Epithelial cell of esophagus (primary cell): ENCODE results near the gene PRMT9.

Experiments
- DNase-seq: peaks from one replicate; pipeline ENCODE4 v3.0.0; 2010; ENCODE audit warnings: low read depth
- H3K4me3 ChIP-seq: 2 replicates; pipeline ENCODE4 v1.5.1; 2011; ENCODE audit warnings: mild to moderate bottlenecking, low read length, control low read depth
- TF ChIP-seq, protein P1 (sequence below): IDR thresholded peaks from 2 replicates; pipeline ENCODE4 v1.5.1; 2011; ENCODE audit warnings: low read depth, mild to moderate bottlenecking, low read length, control low read depth, inconsistent platforms; ENCODE audit not compliant: insufficient read depth; ENCODE audit errors: missing control alignments

Gene PRMT9

DNA sequence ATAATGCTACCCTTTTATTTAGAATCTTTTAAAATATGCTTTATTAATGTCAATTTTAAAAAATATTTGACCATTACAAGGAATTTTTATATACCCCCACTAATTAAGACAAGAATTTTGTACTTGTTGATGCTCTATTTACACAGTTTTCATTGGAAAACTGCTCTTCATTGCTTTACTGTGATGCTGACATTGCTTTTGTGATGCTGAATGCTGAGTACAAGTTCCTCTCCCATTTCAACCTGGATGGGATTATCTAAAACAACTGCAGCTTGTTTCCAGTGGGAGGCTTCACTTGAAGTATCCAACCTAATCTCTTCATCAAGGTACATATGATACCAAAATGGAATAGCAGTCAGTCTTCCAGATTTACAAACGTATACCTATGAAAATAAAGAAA is 45.6 kb downstream of the PRMT9 start:
- DNase-seq = no peak
- TF ChIP-seq, protein P1, sequence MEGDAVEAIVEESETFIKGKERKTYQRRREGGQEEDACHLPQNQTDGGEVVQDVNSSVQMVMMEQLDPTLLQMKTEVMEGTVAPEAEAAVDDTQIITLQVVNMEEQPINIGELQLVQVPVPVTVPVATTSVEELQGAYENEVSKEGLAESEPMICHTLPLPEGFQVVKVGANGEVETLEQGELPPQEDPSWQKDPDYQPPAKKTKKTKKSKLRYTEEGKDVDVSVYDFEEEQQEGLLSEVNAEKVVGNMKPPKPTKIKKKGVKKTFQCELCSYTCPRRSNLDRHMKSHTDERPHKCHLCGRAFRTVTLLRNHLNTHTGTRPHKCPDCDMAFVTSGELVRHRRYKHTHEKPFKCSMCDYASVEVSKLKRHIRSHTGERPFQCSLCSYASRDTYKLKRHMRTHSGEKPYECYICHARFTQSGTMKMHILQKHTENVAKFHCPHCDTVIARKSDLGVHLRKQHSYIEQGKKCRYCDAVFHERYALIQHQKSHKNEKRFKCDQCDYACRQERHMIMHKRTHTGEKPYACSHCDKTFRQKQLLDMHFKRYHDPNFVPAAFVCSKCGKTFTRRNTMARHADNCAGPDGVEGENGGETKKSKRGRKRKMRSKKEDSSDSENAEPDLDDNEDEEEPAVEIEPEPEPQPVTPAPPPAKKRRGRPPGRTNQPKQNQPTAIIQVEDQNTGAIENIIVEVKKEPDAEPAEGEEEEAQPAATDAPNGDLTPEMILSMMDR = no peak

DNA sequence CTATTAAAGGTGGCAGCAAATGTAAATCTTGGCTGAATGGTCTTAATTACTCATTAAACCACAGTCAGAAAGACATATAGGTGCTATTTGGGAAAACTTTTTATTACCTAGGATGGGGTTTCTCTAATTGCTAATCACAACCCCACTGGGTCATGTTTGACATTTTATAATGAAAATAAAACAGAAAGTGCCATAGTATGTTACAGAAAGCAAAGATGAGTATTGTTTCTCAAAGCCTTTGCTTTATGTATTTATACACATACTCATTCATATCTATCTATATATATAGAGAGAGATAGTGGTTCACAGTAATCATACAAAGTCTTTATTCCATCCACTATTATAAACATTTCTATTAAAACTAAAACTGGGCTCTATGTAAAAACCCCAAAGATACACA is 48.6 kb downstream of the PRMT9 start:
- no peak overlapping the region for H3K4me3 ChIP-seq
- TF ChIP-seq, protein P1 = no peak
- DNase-seq = no peak

More for the DNA sequence above, 45.6 kb downstream of the PRMT9 start:
- no peak overlapping the region for H3K4me3 ChIP-seq

DNA sequence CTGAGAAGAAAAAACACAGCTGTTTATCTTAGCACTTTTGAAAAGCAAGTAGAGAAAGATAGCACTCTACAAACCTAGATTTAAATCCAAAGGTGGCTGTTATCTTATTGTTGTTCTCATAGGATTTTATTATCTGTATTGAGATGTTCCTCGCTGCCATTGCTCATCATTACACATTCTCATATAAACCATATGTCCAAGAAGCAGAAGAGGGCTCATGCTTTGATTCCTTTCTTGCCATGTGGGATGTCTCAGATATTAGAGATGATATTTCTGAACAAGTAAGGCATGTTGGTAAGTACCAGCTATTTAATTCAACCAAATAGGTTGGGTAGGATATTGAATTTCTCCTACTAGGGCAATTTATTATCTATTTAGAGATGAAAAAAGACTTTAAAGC is 50.3 kb downstream of the PRMT9 start:
- H3K4me3 ChIP-seq = no peak overlapping the region
- TF ChIP-seq, protein P1 = no peak
- no peak for DNase-seq

DNA sequence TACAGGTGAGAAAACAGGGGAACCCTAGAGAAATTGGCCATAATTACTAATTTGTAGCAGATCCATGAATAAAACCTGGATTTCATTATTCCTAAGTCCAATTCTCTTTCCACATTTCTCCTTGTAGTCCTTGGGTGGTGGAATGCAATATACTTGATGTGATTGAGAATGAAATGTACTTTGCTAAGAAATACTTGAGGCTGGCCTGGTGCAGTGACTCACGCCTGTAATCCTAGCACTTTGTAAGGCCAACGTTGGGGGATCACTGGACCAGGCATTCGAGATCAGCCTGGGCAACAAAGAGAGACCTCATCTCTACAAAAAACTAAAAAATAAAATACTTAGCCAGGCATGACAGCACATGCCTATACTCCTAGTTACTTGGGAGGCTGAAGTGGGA is 50.9 kb downstream of the PRMT9 start:
- TF ChIP-seq, protein P1 = no peak
- H3K4me3 ChIP-seq = no peak overlapping the region
- no peak for DNase-seq

DNA sequence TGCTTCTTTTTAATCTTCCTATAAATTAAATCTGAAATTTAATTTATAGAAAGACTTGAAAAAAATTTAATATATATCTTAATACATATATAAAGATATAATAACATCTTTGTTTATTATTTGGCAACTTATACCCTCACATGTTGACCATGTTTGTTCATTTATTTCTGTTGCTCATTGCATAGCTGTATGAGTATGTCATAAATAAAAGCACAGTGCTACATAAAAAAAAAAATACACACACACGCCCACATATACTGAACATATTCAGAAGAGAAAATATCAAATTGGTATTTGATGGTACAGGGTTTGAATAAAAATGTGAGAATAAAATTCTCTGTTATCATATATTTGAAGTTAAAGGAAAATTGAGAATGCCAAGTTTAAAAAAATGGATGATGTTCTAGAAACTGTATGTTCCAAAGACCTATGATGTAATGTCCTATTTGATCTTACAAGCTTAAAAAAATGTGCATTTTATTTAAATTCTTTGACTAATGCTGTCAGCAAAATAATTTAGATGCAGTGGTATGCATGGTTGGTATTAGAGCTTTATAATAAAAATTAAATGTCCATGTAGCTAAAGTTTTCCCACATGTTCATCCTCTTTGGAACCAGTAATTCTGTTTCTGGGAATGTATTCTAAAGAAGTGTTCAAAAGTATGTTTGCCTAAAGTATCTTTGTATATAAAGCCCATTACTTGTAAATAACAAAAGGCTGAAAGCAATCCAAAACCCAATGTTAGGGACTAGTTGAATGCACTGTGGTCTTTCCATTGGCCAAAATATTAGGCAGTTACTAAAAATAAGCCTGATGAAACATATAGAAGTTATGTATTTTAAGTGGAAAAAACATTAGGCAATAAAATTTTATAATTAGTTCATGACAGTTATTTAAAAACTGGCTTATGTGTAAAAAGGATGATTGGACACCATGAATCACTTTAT is 53.9 kb downstream of the PRMT9 start:
- TF ChIP-seq, protein P1 = no peak
- DNase-seq = no peak
- no peak overlapping the region for H3K4me3 ChIP-seq

DNA sequence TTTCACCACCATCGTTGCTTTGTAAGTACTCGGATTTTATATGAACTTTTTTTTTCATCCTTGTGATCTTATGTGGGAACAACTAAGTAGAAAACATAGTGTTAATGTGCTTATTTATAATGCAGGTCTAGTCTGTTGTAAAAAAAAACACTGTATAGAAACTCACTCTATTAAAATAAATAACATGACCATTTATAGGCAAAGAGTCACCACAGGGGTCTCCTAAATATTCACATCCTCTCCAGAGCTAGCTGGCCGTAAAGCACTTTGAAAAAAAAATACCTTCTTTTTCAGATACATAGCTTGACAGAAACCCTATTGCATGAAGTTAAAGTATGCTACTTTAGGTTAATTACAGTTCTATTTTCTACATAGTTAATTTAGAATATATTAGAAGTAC is 55.5 kb downstream of the PRMT9 start:
- TF ChIP-seq, protein P1 = no peak
- no peak for DNase-seq
- no peak overlapping the region for H3K4me3 ChIP-seq

DNA sequence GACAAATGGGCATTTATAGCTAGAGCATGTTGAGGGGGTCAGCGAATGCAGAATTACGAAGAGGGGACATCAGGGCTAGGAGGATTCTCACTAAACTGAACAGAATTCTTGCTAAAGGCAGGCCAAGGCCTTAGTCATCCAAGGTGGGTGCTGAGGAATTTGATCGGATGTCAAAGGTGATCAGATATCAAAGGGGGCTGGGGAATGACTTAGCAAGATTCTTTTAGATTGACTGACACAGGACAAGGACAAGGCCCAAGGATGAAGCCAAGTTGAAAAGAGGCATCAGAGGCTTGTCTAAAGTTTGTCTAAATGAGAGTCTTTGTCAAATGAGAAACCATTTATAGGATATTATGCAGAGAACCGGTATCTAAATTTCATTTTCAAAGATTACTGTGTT is 57.1 kb downstream of the PRMT9 start:
- DNase-seq = no peak
- no peak overlapping the region for H3K4me3 ChIP-seq
- TF ChIP-seq, protein P1 = no peak
